ENCODE data around the gene SLC44A4. TPM values are rescaled to one million over a fixed set of nuclear protein-coding genes. Genes with fewer than 3 reads are reported as not detected.
A peak's percentile ranks its signal among the peaks of the same experiment; 100 is the strongest.

The SLC44A4 gene
- total RNA-seq, 1 experiment from 2014 or later: 3.1 TPM

GRCh38 chr6:31874836-31875572 is 3.8 kb downstream of the SLC44A4 start (continued):
- no peak for TF ChIP-seq FOXK1 (CRISPR knock-in tag; IDR thresholded peaks at IDR 0.05)
- no peak for TF ChIP-seq EMX1 (CRISPR knock-in tag; IDR thresholded peaks at IDR 0.05)
- TF ChIP-seq ZNF425 (CRISPR knock-in tag; conservative IDR thresholded peaks at IDR 0.05): no peak
- TF ChIP-seq ZNF219 (CRISPR knock-in tag; IDR thresholded peaks at IDR 0.05; ENCODE audit: borderline replicate concordance): no peak
- TF ChIP-seq RORB (CRISPR knock-in tag; IDR thresholded peaks at IDR 0.05): no peak
- no peak for TF ChIP-seq NR1H2 (CRISPR knock-in tag; IDR thresholded peaks at IDR 0.05)
- no peak for TF ChIP-seq SOX15 (CRISPR knock-in tag; IDR thresholded peaks at IDR 0.05)
- TF ChIP-seq JAZF1 (CRISPR knock-in tag; IDR thresholded peaks at IDR 0.05): no peak
- TF ChIP-seq ATF3 (CRISPR knock-in tag; conservative IDR thresholded peaks at IDR 0.05): no peak
- no peak for TF ChIP-seq ATF2 (CRISPR knock-in tag; IDR thresholded peaks at IDR 0.05; ENCODE audit: borderline replicate concordance, low read depth)
- TF ChIP-seq TCF7 (CRISPR knock-in tag; IDR thresholded peaks at IDR 0.05; ENCODE audit: low read depth): no peak

- DNase-seq (ENCODE audit: low spot score): no peak
- H3K4me3 Mint-ChIP-seq: no peak overlapping the region
- H3K4me1 Mint-ChIP-seq: peaks cover 12% of the 10 kb centered on the region
- H3K27me3 Mint-ChIP-seq (ENCODE audit: low read depth): no peaks in the 10 kb centered on the region
- no peaks in the 10 kb centered on the region for H3K36me3 Mint-ChIP-seq
- 0 out of 2 replicates have a peak overlapping the region, but pooled peaks have one; percentile 57 for H3K27ac Mint-ChIP-seq
- no peaks in the 10 kb centered on the region for H3K9me3 Mint-ChIP-seq
- no peak for ATAC-seq
- ChIA-PET CTCF (no interaction called here), POLR2A (interaction anchor here (0.6 to 1.1 kb wide), 2 partner anchors 11 to 193 kb away, joined by 4 to 8 read pairs; partner anchors contain the start of genes LY6G5C and NEU1)
- TF ChIP-seq CTCF (IDR thresholded peaks at IDR 0.05) (no peak), MAX (CRISPR knock-in tag; IDR thresholded peaks at IDR 0.05) (no peak), JAZF1 (CRISPR knock-in tag; IDR thresholded peaks at IDR 0.05) (no peak), CDX4 (CRISPR knock-in tag; IDR thresholded peaks at IDR 0.05; ENCODE audit: borderline replicate concordance) (no peak), ZNF232 (CRISPR knock-in tag; IDR thresholded peaks at IDR 0.05) (no peak), HMGXB4 (CRISPR knock-in tag; IDR thresholded peaks at IDR 0.05) (no peak), CBFB (CRISPR knock-in tag; IDR thresholded peaks at IDR 0.05; ENCODE audit: low read depth) (no peak)
These were observed 4.6 kb downstream of the SLC44A4 start for GRCh38 chr6:31874084-31874670.

All from WTC11 (cell line).